Right ventricle myocardium inferior (tissue), 1 donor: ENCODE results near the gene RIMKLB. TPM values are rescaled to one million over a fixed set of nuclear protein-coding genes. Genes with fewer than 3 reads are reported as not detected.

Source experiments
- ATAC-seq: fragments of 200-7000 bp; cut with Tn5 transposase; one replicate; pipeline ENCODE4 v1.9.1; 2020; ENCODE audit warnings: mild to moderate bottlenecking, moderate library complexity
- DNase-seq: peaks from one replicate; pipeline ENCODE4 v3.0.0; 2021; ENCODE audit errors: missing footprints
- intact Hi-C: fragments of 100-400 bp; cut with DNase I; formaldehyde crosslinking; loops from one replicate; pipeline ENCODE4 v1.11.0; 2022
- total RNA-seq: library from RNA; stranded (reverse); fragmentation: NEBNext Ultra II Directional; extraction: Animal tissue kit (Norgen Biotek cat#: 25700); gene quantifications from one replicate; pipeline ENCODE4 v1.2.1, GENCODE V29; 2021
- donor health status: DM: no; HTN: yes; CAD: no; lungs with severe emphysema.

Gene RIMKLB
- total RNA-seq, 1 donor from 2014 or later = 12.5 TPM

GRCh38 chr12:8829621-8830020, 131.8 kb downstream of the RIMKLB start:
- DNase-seq = no peak
- intact Hi-C loops = no loop called here
- no peak for ATAC-seq

- intact Hi-C loops = no loop called here
- ATAC-seq (no peak), DNase-seq (no peak)
Observed at GRCh38 chr12:8831116-8831515, 133.3 kb downstream of the RIMKLB start.

- DNase-seq (no peak), ATAC-seq (no peak)
- intact Hi-C loops = no loop called here
Observed at GRCh38 chr12:8832500-8832899, 134.7 kb downstream of the RIMKLB start.

Other genes starting within 250 kb of the RIMKLB start
- gene CLEC6A, start 242.0 kb upstream of the RIMKLB start, total RNA-seq = not detected
- 0.11 TPM for gene CLEC4D, start 184.5 kb upstream of the RIMKLB start, total RNA-seq
- gene CLEC4E, start 157.1 kb upstream of the RIMKLB start, total RNA-seq = 1.4 TPM
- gene AICDA, start 85.1 kb upstream of the RIMKLB start, total RNA-seq = 0.08 TPM
- gene MFAP5, start 35.2 kb upstream of the RIMKLB start, total RNA-seq = 56.0 TPM
- not detected for gene A2ML1, start 124.6 kb downstream of the RIMKLB start, total RNA-seq
- 20.9 TPM for gene PHC1, start 216.5 kb downstream of the RIMKLB start, total RNA-seq